Activated naive CD8-positive, alpha-beta T cell treated with anti-CD3 and anti-CD28 coated beads, Interleukin-2, amount 50 U/mL, for 16 hours (primary cell): ENCODE data around the gene CNTRL.
"Not testable (repeated sequence)": the region's sequence is repeated elsewhere in the genome, so short reads cannot be mapped to it uniquely, and the experiment has no call there.

Source experiments
- DNase-seq: peaks from one replicate; pipeline ENCODE4 v3.0.0-alpha.2; 2020; ENCODE audit warnings: low read depth, low spot score

CNTRL gene

DNA sequence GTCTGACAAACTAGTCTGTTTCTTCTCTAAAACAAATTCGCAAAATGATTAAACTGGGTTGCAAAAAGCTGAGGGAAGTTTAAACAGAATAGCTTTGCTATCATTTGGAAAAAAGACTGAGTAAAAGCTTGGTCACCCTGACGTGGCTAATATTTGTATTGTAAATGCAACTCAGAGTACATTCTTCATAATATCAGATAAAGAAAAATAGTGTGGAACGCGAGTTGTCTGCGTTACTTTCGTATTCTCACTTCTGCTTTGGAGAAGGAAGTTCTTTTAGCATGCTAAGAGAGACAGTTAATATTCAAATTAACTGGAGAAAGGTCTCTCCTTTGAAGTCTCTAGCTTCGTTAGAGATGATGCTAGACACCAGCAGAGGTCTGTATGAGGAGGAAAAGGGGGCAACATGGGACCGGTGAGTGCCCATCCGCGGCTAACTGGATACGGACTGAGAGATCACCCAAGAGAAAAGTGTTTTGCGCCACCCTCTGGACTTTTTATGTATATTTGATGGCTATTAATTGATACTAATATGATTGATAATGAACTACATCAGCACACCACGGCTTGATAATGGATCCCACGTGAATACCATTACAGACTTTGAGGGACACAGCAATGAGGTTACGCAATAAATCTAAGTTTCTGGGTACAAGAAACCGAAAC is 2.9 kb upstream of the CNTRL start:
- no peak for DNase-seq

DNA sequence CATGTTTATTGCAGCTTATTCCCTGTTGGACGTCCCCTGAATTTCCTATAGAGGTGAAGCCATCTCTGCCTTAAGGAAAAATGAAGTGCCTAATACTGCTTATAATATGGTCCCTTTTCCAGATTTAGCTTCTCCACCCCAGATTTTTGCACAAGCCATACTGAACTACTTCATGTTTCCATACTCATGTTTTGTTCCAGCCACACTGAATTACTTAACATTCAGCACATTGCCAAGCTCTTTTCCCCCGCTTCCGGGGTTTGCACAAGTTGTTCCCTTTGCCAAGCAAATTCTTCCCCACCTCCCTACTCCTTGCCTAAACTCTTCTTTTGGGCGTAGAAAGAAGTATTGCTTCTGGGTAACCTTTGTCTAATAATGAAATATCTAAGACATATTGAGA is 1.7 kb upstream of the CNTRL start:
- DNase-seq, result no peak

DNA sequence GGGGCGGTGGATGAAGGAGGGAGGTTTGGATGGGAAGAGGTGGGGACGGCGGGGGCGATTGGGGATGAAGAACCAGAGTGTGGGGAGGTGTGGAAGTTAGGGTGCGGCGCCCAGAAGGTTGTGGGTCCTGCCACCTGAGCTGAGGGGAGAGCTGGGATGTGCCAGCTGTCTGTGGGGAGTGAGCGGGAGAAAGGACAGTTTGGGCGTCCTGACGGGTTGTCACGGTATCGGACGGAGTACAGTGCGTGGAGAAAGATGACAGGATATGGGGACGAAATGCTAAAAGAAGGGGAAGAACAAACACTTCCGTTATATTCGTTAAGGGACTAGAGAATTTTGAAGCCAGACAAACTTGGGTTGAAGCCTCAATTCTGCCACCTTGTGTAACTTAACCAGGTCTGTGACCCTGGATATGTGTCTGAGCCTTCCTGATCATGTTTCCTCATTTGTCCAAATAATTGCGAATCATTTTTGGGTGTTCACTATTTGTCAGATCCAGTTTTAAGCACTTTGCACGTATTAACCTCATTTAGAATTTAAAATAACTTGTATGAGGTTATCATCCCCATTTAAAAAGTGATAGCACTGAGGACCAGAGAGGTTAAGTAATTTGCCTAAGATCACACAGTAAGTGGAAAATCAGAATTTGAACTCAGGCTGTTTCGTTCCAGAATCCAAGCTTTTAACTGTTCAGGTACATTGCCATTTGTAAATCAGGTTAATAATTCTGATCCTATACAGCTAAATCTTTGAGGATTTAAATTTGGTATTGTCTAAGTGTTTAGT is 689 bp downstream of the CNTRL start:
- DNase-seq, result no peak

DNA sequence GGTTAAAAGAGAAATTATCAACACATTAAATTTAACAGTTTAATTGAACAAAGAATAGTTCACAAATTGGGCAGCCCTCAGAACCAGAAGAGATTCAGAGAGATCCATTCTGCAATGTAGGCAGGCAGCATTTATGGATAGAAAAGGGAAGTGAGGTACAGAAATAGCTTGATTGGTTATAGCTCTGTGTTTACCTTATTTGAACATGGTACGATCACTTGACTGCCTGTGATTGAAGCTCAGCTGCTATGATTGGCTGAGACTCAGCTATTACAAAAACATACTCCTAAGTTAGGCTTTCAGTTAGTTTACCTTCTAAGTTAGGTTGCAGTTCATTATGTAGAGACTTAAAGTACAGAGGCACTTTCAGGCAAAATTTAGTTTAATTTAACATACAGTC is 7.3 kb downstream of the CNTRL start:
- no peak for DNase-seq

DNA sequence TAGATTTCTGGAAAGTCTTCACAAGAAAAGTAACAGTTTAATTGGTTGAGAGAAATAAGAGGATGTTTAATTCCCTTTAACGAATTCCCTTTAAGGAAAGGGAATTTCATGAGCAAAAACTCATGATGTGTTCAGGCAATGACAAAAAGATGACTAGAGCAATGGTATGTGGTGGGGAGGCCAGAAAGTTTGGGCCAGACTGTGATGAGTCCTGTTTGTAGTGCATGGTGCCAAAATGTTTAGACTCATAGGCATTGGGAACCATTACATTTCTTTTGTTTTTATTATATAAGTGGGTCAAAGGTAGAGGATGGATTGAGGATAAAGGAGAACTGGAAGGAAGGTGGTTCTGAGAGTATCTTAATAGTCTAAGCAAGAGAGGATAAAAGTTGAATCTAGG is 10.9 kb downstream of the CNTRL start:
- DNase-seq, result no peak

- DNase-seq, result no peak
These were observed 13.8 kb downstream of the CNTRL start for GRCh38 chr9:121088576-121088975.

GRCh38 chr9:121090743-121091142 is 16.0 kb downstream of the CNTRL start:
- not testable (repeated sequence) for DNase-seq

- no peak for DNase-seq
These were observed 20.3 kb downstream of the CNTRL start for GRCh38 chr9:121095057-121095456.

DNA sequence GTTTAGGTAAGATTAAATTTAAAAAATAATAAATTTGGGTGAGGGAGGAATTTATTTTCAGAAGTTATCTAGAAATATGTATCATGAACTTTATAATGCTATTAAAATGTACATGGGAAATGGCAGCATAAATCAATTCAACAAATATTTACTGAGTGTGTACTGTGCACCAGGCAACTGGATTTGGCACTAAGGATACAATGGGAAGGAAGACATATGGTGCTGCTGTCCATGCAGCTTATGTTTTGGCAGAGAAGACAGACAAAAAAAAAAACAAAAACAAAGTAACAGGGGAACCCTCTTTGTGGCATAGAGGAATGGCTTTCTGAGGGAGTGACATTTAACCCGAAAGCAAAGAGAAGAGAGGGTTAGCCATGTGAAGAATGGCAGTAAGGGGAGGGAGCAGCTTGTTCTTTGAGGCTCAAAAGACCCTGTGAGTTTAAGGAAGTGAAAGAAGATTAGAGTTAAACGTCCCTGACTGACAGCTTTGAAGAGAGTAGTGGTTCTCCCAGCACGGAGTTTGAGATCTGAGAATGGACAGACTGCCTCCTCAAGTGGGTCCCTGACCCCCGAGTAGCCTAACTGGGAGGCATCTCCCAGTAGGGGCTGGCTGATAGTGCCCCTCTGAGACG is 23.9 kb downstream of the CNTRL start:
- no peak for DNase-seq

DNA sequence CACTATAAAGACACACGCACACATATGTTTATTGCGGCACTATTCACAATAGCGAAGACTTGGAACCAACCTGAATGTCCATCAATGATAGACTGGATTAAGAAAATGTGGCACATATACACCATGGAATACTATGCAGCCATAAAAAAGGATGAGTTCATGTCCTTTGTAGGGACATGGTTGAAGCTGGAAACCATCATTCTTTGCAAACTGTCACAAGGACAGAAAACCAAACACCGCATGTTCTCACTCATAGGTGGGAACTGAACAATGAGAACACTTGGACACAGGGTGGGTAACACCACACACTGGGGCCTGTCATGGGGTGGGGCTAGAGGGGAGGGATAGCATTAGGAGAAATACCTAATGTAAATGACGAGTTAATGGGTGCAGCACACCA is 29.3 kb downstream of the CNTRL start:
- not testable (repeated sequence) for DNase-seq

GRCh38 chr9:121105531-121105930 is 30.8 kb downstream of the CNTRL start:
- DNase-seq, result no peak

DNA sequence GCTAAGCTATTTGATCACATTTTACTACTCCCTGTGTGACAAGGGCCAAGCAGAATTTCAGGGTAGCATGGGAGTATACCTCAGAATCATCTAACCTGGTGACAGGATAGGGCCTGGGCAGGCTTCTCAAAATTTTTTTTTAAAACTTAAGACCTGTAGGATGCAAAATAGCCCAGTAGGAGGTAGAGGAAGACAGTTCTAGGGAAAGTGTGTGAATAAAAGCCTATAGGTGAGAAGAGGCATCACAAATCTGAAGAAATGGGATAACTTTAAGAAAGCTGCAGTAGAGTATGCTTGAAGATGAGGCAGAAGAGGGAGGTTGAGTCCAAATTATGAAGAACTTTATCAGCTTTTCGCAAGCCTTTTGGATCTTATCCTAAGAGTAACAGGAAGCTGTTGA is 32.3 kb downstream of the CNTRL start:
- DNase-seq, result no peak

DNA sequence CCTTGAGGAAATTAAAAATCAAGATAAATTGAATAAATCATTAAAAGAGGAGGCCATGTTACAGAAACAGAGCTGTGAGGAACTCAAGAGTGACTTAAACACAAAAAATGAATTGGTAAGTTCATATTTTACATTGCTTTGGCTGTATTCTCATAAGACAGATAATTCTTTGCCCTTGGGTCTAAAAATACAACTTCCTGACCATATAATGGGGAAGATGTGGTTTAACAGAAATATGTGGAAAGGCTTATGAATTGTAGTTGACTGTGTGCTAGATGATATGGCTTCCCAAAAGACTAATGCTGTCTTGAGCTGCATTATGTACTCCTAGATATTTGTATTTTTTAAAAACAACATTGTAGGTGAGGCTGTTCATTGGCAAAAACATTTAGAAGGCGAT is 33.1 kb downstream of the CNTRL start:
- DNase-seq, result no peak

DNA sequence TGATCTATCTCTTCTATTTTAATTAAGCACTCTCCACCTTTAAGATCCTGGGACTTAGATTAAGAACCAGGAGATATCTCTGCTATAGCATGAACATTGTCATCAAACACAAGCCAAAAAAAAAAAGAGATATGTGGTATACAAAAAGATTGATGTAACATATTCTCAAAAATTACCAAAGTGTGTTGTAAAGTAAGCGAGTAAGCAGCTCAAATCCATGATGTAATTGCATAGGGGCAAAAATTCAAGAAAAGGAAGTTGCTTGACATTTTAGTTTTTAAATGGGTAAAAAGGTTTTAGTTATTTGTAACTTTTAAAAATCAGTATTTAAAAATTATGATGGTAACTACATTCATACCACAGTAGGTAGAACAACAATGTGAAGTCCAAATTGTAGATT is 40.7 kb downstream of the CNTRL start:
- no peak for DNase-seq

DNA sequence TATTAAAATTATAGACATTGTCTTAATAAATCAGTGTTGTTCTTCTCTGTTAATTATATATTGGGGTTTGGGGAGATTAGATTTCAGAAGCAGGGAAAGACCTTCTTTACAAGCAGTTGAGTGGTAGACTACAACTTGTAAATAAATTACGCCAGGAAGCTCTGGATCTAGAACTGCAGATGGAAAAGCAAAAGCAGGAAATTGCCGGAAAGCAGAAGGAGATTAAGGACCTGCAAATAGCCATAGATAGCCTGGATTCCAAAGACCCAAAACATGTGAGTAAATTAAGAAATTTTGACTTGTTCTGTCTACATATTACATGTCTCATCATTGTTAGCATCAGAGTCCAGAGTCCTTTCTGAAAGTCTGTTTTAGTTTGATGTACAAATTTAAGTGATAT is 43.5 kb downstream of the CNTRL start:
- no peak for DNase-seq

GRCh38 chr9:121120386-121120785 is 45.6 kb downstream of the CNTRL start:
- no peak for DNase-seq

- DNase-seq, result peak; percentile 89
These were observed 46.9 kb downstream of the CNTRL start for GRCh38 chr9:121121582-121122087.

GRCh38 chr9:121122246-121123032 is 47.7 kb downstream of the CNTRL start:
- DNase-seq, result no peak

DNA sequence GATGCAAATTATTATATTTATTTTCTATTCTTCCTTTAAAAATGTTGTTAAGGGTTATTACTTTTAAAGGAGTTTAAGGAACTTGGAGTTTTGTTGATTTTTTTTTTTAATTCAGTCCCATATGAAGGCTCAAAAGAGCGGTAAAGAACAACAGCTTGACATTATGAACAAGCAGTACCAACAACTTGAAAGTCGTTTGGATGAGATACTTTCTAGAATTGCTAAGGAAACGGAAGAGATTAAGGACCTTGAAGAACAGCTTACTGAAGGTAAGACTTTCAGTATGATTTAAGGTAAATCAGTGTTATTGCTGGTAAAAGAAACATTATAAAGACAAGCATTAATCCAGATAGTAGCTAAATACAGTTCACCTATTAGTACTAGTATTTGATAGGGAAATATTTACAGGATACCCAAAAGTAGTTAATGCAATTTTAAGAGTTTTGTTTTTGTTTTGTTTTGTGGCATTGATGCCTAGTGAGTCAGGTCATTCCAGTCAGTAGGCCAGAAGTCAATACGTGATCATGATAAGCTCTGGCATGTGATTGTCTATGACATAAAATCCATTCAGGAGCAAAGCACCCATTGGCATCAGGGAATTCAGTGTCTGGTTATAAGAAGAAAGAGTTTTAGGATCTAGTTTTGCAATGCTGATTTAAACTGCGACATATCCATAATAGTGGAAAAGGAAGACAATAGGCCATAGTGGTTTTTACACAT is 49.2 kb downstream of the CNTRL start:
- DNase-seq, result no peak

GRCh38 chr9:121125590-121125989 is 50.8 kb downstream of the CNTRL start:
- DNase-seq, result no peak

DNA sequence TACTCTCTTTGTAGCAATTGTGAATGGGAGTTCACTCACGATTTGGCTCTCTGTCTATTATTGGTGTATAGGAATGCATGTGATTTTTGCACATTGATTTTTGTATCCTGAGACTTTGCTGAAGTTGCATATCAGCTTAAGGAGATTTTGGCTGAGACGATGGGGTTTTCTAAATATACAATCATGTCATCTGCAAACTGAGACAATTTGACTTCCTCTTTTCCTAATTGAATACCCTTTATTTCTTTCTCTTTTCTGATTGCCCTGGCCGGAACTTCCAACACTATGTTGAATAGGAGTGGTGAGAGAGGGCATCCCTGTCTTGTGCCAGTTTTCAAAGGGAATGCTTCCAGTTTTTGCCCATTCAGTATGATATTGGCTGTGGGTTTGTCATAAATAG is 54.6 kb downstream of the CNTRL start:
- DNase-seq, result not testable (repeated sequence)
